Omental fat pad (tissue), 4 donors: ENCODE data around the gene IER2. TPM values are rescaled to one million over a fixed set of nuclear protein-coding genes. Genes with fewer than 3 reads are reported as not detected.

Experiments used
- ATAC-seq: fragments of 150-250 bp; one replicate; pipeline ENCODE4 v1.9.1; 2016; ENCODE audit warnings: mild to moderate bottlenecking, moderate library complexity; ENCODE audit not compliant: low FRiP score
- DNase-seq: peaks from one replicate; pipeline ENCODE4 v3.0.0-alpha.2; 2019; ENCODE audit warnings: low spot score
- total RNA-seq, 4 donors: library from RNA; depleted of rRNA; stranded (reverse); fragments of >200 nt; gene quantifications; one replicate each; pipeline ENCODE4 v1.1.0, GENCODE V29; 2016
- TF ChIP-seq, protein P1 (sequence below), 3 donors: fragments of 450-650 bp; IDR thresholded peaks; one replicate each; pipeline ENCODE4 v1.5.1; 2016 to 2017; ENCODE audit warnings: antibody characterized with exemption in 3 of 3, mild to moderate bottlenecking in 3 of 3, moderate library complexity in 2 of 3

Gene IER2
- total RNA-seq, 4 donors from 2014 or later = 110 to 253 (median 210) TPM

DNA sequence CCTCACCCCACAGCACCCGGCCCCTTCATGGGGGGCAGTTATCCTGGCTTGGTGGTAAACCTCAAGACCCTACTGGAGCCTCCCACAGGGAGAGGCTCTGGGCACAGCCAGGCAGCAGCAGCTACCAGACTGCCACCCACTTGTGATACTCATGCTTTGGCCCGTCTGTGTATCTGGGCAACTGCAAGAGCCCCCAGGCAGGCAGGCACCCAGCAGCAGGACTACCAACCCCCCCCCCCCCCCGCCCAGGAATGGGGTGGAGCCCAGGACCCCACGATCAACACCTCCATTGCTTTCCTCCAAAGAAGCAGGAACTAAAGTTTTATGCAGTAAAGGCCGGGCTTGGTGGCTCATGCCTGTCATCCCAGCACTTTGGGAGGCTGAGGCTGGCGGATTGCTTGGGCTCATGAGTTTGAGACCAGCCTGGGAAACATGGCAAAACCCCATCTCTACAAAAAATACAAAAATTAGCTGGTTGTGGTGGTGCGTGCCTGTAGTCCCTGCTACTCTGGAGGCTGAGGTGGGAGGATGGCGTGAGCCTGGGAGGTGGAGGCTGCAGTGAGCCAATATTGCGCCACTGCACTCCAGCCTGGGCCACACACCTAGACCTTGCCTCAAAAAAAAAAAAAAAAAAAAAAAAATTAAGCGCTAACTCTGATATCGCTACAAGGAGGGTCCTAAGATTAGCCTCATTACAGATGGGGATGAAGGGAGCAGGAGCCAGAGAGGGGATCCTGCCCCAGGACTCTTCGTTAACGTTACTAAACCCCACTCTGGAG lies 46.4 kb upstream of the IER2 start:
- DNase-seq (no peak), ATAC-seq (no peak)
- TF ChIP-seq, protein P1, sequence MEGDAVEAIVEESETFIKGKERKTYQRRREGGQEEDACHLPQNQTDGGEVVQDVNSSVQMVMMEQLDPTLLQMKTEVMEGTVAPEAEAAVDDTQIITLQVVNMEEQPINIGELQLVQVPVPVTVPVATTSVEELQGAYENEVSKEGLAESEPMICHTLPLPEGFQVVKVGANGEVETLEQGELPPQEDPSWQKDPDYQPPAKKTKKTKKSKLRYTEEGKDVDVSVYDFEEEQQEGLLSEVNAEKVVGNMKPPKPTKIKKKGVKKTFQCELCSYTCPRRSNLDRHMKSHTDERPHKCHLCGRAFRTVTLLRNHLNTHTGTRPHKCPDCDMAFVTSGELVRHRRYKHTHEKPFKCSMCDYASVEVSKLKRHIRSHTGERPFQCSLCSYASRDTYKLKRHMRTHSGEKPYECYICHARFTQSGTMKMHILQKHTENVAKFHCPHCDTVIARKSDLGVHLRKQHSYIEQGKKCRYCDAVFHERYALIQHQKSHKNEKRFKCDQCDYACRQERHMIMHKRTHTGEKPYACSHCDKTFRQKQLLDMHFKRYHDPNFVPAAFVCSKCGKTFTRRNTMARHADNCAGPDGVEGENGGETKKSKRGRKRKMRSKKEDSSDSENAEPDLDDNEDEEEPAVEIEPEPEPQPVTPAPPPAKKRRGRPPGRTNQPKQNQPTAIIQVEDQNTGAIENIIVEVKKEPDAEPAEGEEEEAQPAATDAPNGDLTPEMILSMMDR (IDR thresholded peaks at IDR 0.05) = no peak

DNA sequence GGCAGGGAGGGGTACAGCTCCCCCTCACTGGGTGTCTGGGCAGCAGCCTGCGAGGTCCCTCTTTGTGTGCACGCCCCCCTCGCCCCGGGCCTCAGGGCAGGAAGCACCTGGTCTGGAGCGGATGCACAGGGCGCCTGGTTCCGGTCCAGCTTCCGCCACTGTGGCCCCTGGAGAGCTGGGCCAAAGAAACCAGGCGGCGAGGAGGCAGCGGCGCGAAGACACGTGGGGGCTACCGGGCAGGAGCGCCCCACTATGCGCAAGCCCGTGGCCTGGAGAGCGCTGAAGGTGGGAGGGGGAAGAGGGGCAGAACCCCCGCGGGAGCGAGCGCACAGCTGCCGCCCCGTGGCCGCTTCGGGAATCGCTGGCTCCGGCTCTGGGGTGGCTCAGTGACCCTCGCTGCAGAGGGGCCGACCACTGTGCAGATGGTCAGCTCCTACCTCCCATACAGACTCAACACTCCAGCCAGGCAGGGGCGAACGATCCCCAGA lies 45.8 kb upstream of the IER2 start:
- TF ChIP-seq, protein P1 (IDR thresholded peaks at IDR 0.05) = no peak
- ATAC-seq (no peak), DNase-seq (no peak)

DNA sequence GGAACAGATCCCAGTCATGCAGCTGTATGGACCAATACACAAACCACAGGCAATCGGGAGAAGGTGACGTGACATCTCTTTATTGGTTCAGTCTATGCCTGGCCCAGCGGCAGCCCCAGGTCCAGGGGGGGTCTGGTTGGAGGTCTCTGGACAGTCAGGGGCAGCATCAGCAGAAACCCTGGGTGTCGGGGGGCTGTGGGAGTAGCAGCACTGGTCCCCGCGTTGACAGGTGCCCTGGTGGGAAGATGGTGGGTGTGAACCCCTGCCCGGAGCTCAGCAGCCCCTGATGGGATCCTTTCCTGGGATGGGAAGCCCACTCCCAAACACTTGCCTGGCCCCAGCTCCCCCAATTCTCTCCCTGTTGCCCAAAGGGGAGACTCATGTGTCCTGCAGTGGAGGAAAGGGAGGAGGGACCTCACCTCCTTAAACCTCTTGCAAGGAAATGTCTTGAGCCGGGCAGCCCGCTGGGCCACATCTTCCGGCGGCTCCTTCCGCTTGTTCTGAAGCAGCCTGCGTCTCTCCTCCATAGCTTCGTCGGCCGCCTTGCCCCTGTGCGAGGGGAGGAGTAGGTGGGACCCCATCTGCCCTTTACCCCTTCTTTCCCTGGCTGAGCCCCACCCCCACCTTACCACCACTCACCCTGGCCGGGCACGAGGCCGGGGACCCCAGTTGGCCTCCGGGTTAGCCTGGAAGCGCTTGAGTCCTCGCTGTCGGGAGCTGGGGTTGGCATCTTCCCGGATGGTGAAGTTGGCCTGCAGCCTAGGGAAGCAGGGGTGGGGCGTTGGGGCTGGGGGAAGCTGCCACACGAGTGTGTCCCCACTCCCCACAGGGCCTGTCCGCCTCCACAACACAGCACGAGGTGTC lies 45.1 kb upstream of the IER2 start:
- DNase-seq (no peak), ATAC-seq (no peak)
- TF ChIP-seq, protein P1 (IDR thresholded peaks at IDR 0.05) = no peak

DNA sequence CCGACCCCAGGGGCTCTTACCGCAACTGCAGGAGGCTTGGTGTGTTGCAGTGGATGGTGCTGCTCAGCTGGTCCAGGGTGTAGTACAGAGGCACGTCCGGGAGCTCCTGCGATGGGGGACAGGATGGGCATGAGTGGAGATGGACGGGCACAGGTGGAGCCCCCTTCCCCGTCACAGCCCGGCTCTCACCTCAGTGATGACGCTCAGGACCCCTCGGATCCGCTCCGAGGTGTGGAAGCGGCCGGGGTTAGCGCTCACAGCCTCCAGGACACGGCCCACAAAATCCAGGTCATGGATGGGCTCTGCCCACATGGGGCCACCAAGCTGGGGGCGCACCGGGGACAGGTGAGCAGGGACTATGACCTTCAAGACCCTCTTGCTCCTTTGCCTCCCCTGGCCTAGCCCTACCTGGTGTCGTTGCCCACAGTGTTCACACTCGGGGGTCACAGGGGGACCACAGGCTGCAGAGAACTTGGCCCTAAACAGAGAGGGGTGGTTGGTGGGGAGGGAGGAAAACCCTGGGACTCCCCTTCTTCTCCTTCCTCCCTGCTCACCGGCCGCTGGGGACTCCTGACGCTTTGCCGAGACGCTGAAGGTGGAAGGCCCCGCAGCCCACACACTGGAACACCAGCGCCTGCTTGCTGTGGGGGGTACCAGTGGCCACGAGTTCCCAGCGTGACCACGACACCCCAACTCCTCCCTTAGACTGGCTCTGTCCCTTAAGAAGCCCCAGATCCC lies 40.7 kb upstream of the IER2 start:
- no peak for ATAC-seq
- DNase-seq = no peak
- TF ChIP-seq, protein P1 (IDR thresholded peaks at IDR 0.05) = no peak

DNA sequence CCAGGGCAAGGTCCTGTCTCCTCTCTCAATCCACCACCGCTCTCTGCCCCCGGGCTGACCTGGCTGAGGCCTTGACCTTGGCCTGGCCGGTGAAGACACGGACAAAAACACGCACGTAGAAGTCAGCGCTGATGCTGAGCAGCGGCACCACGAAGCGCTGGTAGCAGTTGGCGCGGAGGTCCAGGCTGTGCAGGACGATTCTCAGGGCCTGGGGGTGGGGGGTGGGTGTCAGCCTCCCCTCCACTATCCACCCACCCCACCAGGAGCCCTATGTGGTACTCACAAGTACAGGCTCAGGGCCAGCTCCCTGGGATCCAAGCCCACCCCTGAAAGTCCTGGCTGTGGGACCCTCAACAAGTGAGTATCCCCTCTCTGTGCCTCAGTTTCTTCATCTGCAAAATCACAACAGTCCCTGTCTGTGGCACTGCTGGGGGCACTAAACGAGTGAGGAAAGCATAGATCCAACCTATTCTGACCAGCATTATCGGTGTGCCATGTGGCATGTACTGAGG lies 40.1 kb upstream of the IER2 start:
- TF ChIP-seq, protein P1 (IDR thresholded peaks at IDR 0.05) = no peak
- DNase-seq (no peak), ATAC-seq (no peak)

DNA sequence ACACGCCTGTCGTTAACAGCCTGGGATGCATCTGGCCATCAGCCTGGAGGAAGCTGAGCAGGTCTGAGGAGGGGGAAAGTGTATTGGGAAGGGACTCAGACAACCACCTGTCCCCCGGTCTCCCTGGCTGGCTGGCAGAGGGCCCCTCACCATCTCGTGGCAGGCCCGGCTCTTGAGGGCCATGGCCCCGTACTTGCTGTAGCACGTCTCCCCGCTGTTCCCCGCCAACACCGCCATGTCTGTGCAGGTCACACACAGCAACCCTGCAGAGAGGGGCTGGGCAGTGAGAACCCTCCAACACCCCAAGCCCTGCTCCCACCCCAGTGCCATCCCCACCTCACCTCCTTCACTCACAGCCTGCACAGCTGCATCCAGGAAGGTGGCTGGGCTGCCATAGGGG lies 37.7 kb upstream of the IER2 start:
- no peak for ATAC-seq
- TF ChIP-seq, protein P1 (IDR thresholded peaks at IDR 0.05) = no peak
- DNase-seq = no peak
